Activated naive CD4-positive, alpha-beta T cell treated with anti-CD3 and anti-CD28 coated beads for 36 hours (primary cell): Measurements from ENCODE around the gene RPL37A. TPM values are rescaled to one million over a fixed set of nuclear protein-coding genes. Genes with fewer than 3 reads are reported as not detected.

Source experiments
- CTCF ChIA-PET: fragments of 350-600 bp; sonication (Branson Sonifier 250); formaldehyde crosslinking; loops from one replicate; lab custom pipeline; 2021; ENCODE audit warnings: antibody characterized with exemption; lab: Charles Lee
- DNase-seq: peaks from one replicate; pipeline ENCODE4 v3.0.0-alpha.2; 2020
- H3K27ac Mint-ChIP-seq: one replicate; pipeline ENCODE4 v1.8.0; 2021; ENCODE audit warnings: mild to moderate bottlenecking, mixed read lengths
- H3K27me3 Mint-ChIP-seq: one replicate; pipeline ENCODE4 v1.8.0; 2021; ENCODE audit warnings: low read depth, mixed read lengths
- H3K36me3 Mint-ChIP-seq: one replicate; pipeline ENCODE4 v1.8.0; 2021; ENCODE audit warnings: low read depth, mixed read lengths
- H3K4me1 Mint-ChIP-seq: one replicate; pipeline ENCODE4 v1.8.0; 2021; ENCODE audit warnings: low read depth, mixed read lengths
- H3K4me3 Mint-ChIP-seq: one replicate; pipeline ENCODE4 v1.8.0; 2021; ENCODE audit warnings: mild to moderate bottlenecking, moderate library complexity, mixed read lengths
- H3K9me3 Mint-ChIP-seq: one replicate; pipeline ENCODE4 v1.8.0; 2021; ENCODE audit warnings: mixed read lengths
- intact Hi-C: fragments of 100-400 bp; cut with micrococcal nuclease; formaldehyde crosslinking; loops from one replicate; pipeline ENCODE4 v1.15.1; 2023
- total RNA-seq, 2 experiments: library from RNA; stranded (reverse); gene quantifications; one replicate each; pipeline ENCODE4 v1.2.3, GENCODE V29; 2021

RPL37A gene
- total RNA-seq, 2 experiments from 2014 or later = 4,869 to 4,871 TPM

- peaks cover 7% of the 10 kb centered on the region for H3K27me3 Mint-ChIP-seq
- no peak for DNase-seq
- no peak overlapping the region for H3K27ac Mint-ChIP-seq
- CTCF ChIA-PET = interaction anchor here (1.0 to 1.5 kb wide), 4 partner anchors 22 to 141 kb away, joined by 3 read pairs; no protein-coding TSS in a partner anchor
- H3K9me3 Mint-ChIP-seq = no peaks in the 10 kb centered on the region
- intact Hi-C loops = no loop called here
- no peak overlapping the region for H3K4me3 Mint-ChIP-seq
- H3K36me3 Mint-ChIP-seq = no peaks in the 10 kb centered on the region
- no peaks in the 10 kb centered on the region for H3K4me1 Mint-ChIP-seq
Measured at GRCh38 chr2:216541505-216541904, 42.9 kb downstream of the RPL37A start.

GRCh38 chr2:216545359-216545758 is 46.7 kb downstream of the RPL37A start:
- Mint-ChIP-seq H3K4me1 (no peaks in the 10 kb centered on the region), H3K9me3 (no peaks in the 10 kb centered on the region), H3K27ac (no peak overlapping the region), H3K27me3 (peaks cover 5% of the 10 kb centered on the region), H3K4me3 (no peak overlapping the region), H3K36me3 (no peaks in the 10 kb centered on the region)
- intact Hi-C loops = no loop called here
- no peak for DNase-seq
- CTCF ChIA-PET = interaction anchor here (1.7 kb wide), 1 partner anchor 9 kb away, joined by 4 read pairs; no protein-coding TSS in a partner anchor

- Mint-ChIP-seq H3K4me1 (no peaks in the 10 kb centered on the region), H3K27ac (no peak overlapping the region), H3K36me3 (no peaks in the 10 kb centered on the region), H3K9me3 (no peaks in the 10 kb centered on the region), H3K4me3 (no peak overlapping the region), H3K27me3 (peaks cover 5% of the 10 kb centered on the region)
- DNase-seq = no peak
- intact Hi-C loops = no loop called here
- CTCF ChIA-PET = interaction anchor here (1.7 kb wide), 1 partner anchor 8 kb away, joined by 4 read pairs; no protein-coding TSS in a partner anchor
Measured at GRCh38 chr2:216546241-216546640, 47.6 kb downstream of the RPL37A start.

- no peak for DNase-seq
- H3K36me3 Mint-ChIP-seq = no peaks in the 10 kb centered on the region
- no peaks in the 10 kb centered on the region for H3K9me3 Mint-ChIP-seq
- intact Hi-C loops = no loop called here
- CTCF ChIA-PET = interaction anchor here (0.5 to 1.7 kb wide), 3 partner anchors 8 to 964 kb away, joined by 3 to 4 read pairs (median 3); no protein-coding TSS in a partner anchor
- H3K4me1 Mint-ChIP-seq = no peaks in the 10 kb centered on the region
- H3K4me3 Mint-ChIP-seq = no peak overlapping the region
- H3K27me3 Mint-ChIP-seq = peaks cover 5% of the 10 kb centered on the region
- H3K27ac Mint-ChIP-seq = no peak overlapping the region
Measured at GRCh38 chr2:216546641-216547403, 48.2 kb downstream of the RPL37A start.

- CTCF ChIA-PET = no interaction called here
- H3K9me3 Mint-ChIP-seq = no peaks in the 10 kb centered on the region
- no peaks in the 10 kb centered on the region for H3K36me3 Mint-ChIP-seq
- intact Hi-C loops = no loop called here
- no peaks in the 10 kb centered on the region for H3K4me1 Mint-ChIP-seq
- H3K4me3 Mint-ChIP-seq = no peak overlapping the region
- no peak for DNase-seq
- no peak overlapping the region for H3K27ac Mint-ChIP-seq
- H3K27me3 Mint-ChIP-seq = peaks cover 5% of the 10 kb centered on the region
Measured at GRCh38 chr2:216548901-216549331, 50.3 kb downstream of the RPL37A start.

GRCh38 chr2:216549926-216550690 is 51.5 kb downstream of the RPL37A start:
- Mint-ChIP-seq H3K4me1 (no peaks in the 10 kb centered on the region), H3K36me3 (no peaks in the 10 kb centered on the region), H3K27me3 (peaks cover 5% of the 10 kb centered on the region), H3K4me3 (no peak overlapping the region), H3K9me3 (no peaks in the 10 kb centered on the region), H3K27ac (no peak overlapping the region)
- DNase-seq = no peak
- intact Hi-C loops = no loop called here
- CTCF ChIA-PET = interaction anchor here (0.6 kb wide), 1 partner anchor 69 kb away, joined by 4 read pairs; no protein-coding TSS in a partner anchor

GRCh38 chr2:216551234-216552068 is 52.8 kb downstream of the RPL37A start:
- intact Hi-C loops = no loop called here
- H3K9me3 Mint-ChIP-seq = no peaks in the 10 kb centered on the region
- no peaks in the 10 kb centered on the region for H3K4me1 Mint-ChIP-seq
- H3K36me3 Mint-ChIP-seq = no peaks in the 10 kb centered on the region
- CTCF ChIA-PET = no interaction called here
- DNase-seq = no peak
- H3K27ac Mint-ChIP-seq = no peak overlapping the region
- no peak overlapping the region for H3K4me3 Mint-ChIP-seq
- H3K27me3 Mint-ChIP-seq = no peaks in the 10 kb centered on the region

- Mint-ChIP-seq H3K4me1 (no peaks in the 10 kb centered on the region), H3K27ac (no peak overlapping the region), H3K9me3 (no peaks in the 10 kb centered on the region), H3K27me3 (no peaks in the 10 kb centered on the region), H3K4me3 (no peak overlapping the region), H3K36me3 (no peaks in the 10 kb centered on the region)
- CTCF ChIA-PET = no interaction called here
- intact Hi-C loops = no loop called here
- DNase-seq = no peak
Measured at GRCh38 chr2:216553093-216553478, 54.4 kb downstream of the RPL37A start.

Other genes with a start within 250 kb of the RPL37A start
- not detected for gene MARCHF4, start 126.4 kb upstream of the RPL37A start, total RNA-seq
- gene SMARCAL1, start 86.4 kb upstream of the RPL37A start, total RNA-seq = 10 to 100 TPM; 17.0 to 18.2 TPM
- 1 to 10 TPM; 2.4 to 2.7 TPM for gene IGFBP2, start 134.6 kb downstream of the RPL37A start, total RNA-seq
- not detected for gene IGFBP5, start 196.7 kb downstream of the RPL37A start, total RNA-seq